ENCODE measurements around the gene PIM2.

- TF ChIP-seq, protein P1, sequence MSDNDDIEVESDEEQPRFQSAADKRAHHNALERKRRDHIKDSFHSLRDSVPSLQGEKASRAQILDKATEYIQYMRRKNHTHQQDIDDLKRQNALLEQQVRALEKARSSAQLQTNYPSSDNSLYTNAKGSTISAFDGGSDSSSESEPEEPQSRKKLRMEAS (IDR thresholded peaks at IDR 0.05), result no peak
- no peak for TF ChIP-seq EZH2 (IDR thresholded peaks at IDR 0.05)
- TF ChIP-seq POLR2A (IDR thresholded peaks at IDR 0.05; ENCODE audit: borderline replicate concordance, extremely low read depth, insufficient read depth, insufficient read length), result no peak
- TF ChIP-seq CTCF (IDR thresholded peaks at IDR 0.05 in 2 of 3, conservative IDR thresholded peaks at IDR 0.05 in 1 of 3; ENCODE audit: borderline replicate concordance in 1 of 3, insufficient read depth in 1 of 3, low read depth in 2 of 3, low read length in 2 of 3), result no peak
- TF ChIP-seq SP1 (IDR thresholded peaks at IDR 0.05; ENCODE audit: low read depth), result no peak
- TF ChIP-seq POLR2AphosphoS5 (IDR thresholded peaks at IDR 0.05; ENCODE audit: low read depth, low read length), result no peak
- TF ChIP-seq ATF3 (IDR thresholded peaks at IDR 0.05), result no peak
- no peak for TF ChIP-seq EZH2phosphoT487 (IDR thresholded peaks at IDR 0.05; ENCODE audit: borderline replicate concordance)
These were observed 48.2 kb upstream of the PIM2 start for GRCh38 chrX:48966796-48967579.
